ENCODE data around the gene MAMDC4. TPM values are rescaled to one million over a fixed set of nuclear protein-coding genes. Genes with fewer than 3 reads are reported as not detected.

The MAMDC4 gene
- total RNA-seq, 2 donors from 2014 or later = 6.5 to 25.7 TPM

DNA sequence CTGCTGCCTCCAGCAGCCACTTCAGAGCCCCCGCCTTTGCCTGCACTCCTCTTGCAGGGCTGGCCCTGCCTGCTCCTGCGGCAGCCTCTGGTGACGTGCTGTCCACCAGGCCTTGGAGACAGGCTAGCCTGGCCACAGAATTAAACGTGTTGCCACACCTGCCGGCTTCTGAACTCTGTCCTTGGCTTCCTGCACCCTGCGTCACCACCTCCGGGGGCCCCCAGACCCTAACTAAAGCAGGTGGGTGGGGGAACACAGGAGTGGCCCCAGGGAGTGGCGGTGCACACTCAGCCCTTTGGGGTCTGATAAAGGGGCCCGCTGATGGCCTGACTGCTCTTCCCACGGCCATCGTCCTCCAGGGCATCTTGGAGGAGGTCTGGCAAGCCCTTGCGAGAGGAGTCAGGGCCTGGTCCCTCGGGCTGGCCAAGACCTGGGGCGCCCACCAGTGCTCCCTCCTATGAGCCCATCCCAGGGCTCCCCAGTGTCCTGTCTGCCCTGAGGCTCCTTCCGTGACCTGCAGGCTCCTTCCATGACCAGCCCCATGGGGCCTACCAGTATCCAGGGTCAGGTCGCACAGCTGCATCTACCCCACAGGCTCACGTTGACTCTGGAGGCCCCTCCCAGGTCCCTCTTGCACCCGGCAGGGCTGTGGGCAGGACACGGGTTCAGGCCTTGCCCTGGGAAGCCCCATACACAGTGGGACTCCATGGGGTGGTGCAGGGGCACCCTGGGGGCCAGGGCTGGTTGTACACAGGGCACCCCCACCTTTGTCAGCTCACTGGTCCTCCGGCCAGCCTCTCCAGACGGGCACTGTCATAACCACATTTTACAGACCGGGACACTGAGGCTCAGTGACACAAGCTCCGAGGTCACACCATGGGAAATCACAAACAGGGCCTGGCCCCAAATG lies 1.0 kb upstream of the MAMDC4 start:
- ATAC-seq (no peak), DNase-seq (peak in 2 of 4 donors; percentile 2 to 49)
- Histone ChIP-seq H3K36me3 (replicated peaks in 1 of 2; ENCODE audit: insufficient read depth in 1 of 2, low read depth in 2 of 2) (no peaks in the 10 kb centered on the region), H3K4me1 (peaks cover 45% of the 10 kb centered on the region), H3K27me3 (no peaks in the 10 kb centered on the region), H3K27ac (peak overlapping the region; percentile 64 to 84 (median 66)), H3K9me3 (no peaks in the 10 kb centered on the region), H3K4me3 (no peak overlapping the region)
- 63 to 67% methylated on average over 15 to 23 of the region's 23 CpGs for WGBS, 2 donors
- intact Hi-C loops (cut with DNase I) = loop anchor here (10.0 kb wide), 1 partner anchor 94 kb away; the partner anchor contains the start of genes C8G and FBXW5
- TF ChIP-seq POLR2A (IDR thresholded peaks at IDR 0.05) = no peak
- TF ChIP-seq, protein P1, sequence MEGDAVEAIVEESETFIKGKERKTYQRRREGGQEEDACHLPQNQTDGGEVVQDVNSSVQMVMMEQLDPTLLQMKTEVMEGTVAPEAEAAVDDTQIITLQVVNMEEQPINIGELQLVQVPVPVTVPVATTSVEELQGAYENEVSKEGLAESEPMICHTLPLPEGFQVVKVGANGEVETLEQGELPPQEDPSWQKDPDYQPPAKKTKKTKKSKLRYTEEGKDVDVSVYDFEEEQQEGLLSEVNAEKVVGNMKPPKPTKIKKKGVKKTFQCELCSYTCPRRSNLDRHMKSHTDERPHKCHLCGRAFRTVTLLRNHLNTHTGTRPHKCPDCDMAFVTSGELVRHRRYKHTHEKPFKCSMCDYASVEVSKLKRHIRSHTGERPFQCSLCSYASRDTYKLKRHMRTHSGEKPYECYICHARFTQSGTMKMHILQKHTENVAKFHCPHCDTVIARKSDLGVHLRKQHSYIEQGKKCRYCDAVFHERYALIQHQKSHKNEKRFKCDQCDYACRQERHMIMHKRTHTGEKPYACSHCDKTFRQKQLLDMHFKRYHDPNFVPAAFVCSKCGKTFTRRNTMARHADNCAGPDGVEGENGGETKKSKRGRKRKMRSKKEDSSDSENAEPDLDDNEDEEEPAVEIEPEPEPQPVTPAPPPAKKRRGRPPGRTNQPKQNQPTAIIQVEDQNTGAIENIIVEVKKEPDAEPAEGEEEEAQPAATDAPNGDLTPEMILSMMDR (IDR thresholded peaks at IDR 0.05) = no peak

DNA sequence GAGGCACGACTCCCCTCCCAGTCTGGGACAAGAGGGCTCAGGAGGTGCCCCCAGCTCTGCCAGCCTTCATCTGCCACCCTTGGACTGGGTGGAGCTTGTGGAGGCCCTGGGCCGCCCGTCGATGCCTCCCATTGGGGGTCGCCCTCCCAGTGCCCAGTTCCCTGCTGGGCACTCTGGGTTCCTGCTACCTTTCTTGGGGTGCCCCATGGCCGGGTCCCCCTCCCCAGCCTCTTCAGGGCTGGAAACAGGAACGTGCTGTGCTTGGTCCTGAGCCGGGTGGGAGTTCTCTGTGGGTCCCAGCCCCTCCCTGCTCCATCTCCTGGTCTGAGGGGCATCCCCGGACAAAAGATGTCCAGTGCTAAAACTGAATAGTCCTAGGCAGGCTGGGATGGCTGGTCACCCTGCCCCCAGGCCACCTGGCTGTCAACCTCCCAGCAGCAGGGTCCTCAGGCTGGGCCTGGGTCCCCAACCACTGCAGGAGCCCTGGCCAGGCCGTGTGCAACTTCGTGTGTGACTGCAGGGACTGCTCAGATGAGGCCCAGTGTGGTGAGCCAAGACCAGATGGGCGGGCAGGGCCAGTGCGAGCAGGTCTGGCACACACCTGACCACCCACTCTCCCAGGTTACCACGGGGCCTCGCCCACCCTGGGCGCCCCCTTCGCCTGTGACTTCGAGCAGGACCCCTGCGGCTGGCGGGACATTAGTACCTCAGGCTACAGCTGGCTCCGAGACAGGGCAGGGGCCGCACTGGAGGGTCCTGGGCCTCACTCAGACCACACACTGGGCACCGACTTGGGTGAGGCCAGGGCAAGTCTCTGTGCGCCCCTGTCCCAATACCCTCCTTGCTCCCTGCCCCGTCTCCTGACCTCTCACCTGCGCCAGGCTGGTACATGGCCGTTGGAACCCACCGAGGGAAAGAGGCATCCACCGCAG lies 784 bp downstream of the MAMDC4 start:
- H3K4me1 ChIP-seq = peaks cover 50% of the 10 kb centered on the region
- TF ChIP-seq, protein P1 (IDR thresholded peaks at IDR 0.05) = no peak
- TF ChIP-seq POLR2A (IDR thresholded peaks at IDR 0.05) = no peak
- H3K36me3 ChIP-seq (replicated peaks in 1 of 2; ENCODE audit: insufficient read depth in 1 of 2, low read depth in 2 of 2) = no peaks in the 10 kb centered on the region

DNA sequence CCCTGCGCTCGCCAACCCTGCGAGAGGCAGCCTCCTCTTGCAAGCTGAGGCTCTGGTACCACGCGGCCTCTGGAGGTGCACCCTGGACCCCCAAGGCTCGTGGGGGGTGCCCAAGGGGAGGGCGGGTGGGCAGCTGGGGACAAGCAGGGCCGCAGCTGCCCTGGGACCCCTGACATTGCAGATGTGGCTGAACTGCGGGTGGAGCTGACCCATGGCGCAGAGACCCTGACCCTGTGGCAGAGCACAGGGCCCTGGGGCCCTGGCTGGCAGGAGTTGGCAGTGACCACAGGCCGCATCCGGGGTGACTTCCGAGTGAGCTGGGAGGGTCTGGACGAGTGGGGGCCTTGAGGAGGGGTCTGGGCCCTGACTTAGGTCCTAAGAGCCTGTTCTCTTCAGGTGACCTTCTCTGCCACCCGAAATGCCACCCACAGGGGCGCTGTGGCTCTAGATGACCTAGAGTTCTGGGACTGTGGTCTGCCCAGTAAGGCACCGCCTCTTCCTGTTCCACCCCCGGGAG lies 1.5 kb downstream of the MAMDC4 start:
- intact Hi-C loops (cut with DNase I) = loop anchor here (10.0 kb wide), 1 partner anchor 91 kb away; the partner anchor contains the start of genes C8G and FBXW5
- WGBS, 2 donors = 74 to 87% methylated on average over 10 to 16 of the region's 18 CpGs
- no peaks in the 10 kb centered on the region for H3K9me3 ChIP-seq
- no peak for TF ChIP-seq POLR2A (IDR thresholded peaks at IDR 0.05)
- TF ChIP-seq, protein P1 (IDR thresholded peaks at IDR 0.05) = no peak
- H3K36me3 ChIP-seq (replicated peaks in 1 of 2; ENCODE audit: insufficient read depth in 1 of 2, low read depth in 2 of 2) = no peaks in the 10 kb centered on the region
- ATAC-seq (no peak), DNase-seq (peak in 2 of 4 donors; percentile 13 to 16)
- H3K4me3 ChIP-seq = no peak overlapping the region
- no peak overlapping the region for H3K27ac ChIP-seq
- H3K4me1 ChIP-seq = peaks cover 57% of the 10 kb centered on the region
- no peaks in the 10 kb centered on the region for H3K27me3 ChIP-seq

More for the DNA sequence above, 784 bp downstream of the MAMDC4 start:
- H3K9me3 ChIP-seq = no peaks in the 10 kb centered on the region
- intact Hi-C loops (cut with DNase I) = loop anchor here (10.0 kb wide), 1 partner anchor 92 kb away; the partner anchor contains the start of genes C8G and FBXW5
- peak overlapping the region in 3 of 4 donors; percentile 9 to 66 (median 64) for H3K27ac ChIP-seq
- WGBS, 2 donors = 82 to 93% methylated on average over 8 to 22 of the region's 29 CpGs
- no peak overlapping the region for H3K4me3 ChIP-seq
- no peaks in the 10 kb centered on the region for H3K27me3 ChIP-seq
- peak in 2 of 4 donors; percentile 11 for DNase-seq
- no peak for ATAC-seq

DNA sequence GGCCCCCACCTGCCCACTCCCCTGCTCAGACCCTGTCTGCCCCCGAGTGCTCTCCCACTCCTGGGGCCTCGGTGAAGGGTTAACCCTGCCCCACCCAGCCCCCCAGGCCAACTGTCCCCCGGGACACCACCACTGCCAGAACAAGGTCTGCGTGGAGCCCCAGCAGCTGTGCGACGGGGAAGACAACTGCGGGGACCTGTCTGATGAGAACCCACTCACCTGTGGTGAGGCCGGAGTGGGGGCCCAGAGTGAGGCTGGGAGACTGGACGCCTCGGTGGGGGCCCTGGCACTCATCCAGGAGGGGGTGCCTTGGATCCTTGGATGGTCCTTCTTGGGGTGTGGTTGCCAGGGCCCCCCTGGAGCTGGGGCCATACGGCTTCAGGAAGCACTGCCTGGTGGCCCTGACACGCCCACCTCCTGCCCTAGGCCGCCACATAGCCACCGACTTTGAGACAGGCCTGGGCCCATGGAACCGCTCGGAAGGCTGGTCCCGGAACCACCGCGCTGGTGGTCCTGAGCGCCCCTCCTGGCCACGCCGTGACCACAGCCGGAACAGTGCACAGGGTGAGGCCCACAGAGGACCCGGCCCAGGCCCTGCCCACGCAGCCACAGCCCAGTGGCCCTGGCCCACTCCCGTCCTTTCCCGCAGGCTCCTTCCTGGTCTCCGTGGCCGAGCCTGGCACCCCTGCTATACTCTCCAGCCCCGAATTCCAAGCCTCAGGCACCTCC lies 2.1 kb downstream of the MAMDC4 start:
- no peak for ATAC-seq
- H3K4me3 ChIP-seq = no peak overlapping the region
- H3K27me3 ChIP-seq = no peaks in the 10 kb centered on the region
- no peak overlapping the region for H3K27ac ChIP-seq
- peak in 2 of 4 donors; percentile 19 to 26 for DNase-seq
- whole genome bisulfite sequencing, 2 donors = 80 to 100% methylated on average over 3 to 23 of the region's 30 CpGs
- intact Hi-C loops (cut with DNase I) = loop anchor here (10.0 kb wide), 1 partner anchor 91 kb away; the partner anchor contains the start of genes C8G and FBXW5
- H3K9me3 ChIP-seq = no peaks in the 10 kb centered on the region
- H3K36me3 ChIP-seq (replicated peaks in 1 of 2; ENCODE audit: insufficient read depth in 1 of 2, low read depth in 2 of 2) = no peaks in the 10 kb centered on the region
- TF ChIP-seq POLR2A (IDR thresholded peaks at IDR 0.05) = no peak
- TF ChIP-seq, protein P1 (IDR thresholded peaks at IDR 0.05) = no peak
- peaks cover 63% of the 10 kb centered on the region for H3K4me1 ChIP-seq

Measured in body of pancreas (tissue), 4 donors.